Daoy (cell line): ENCODE measurements around the gene GNRHR. TPM values are rescaled to one million over a fixed set of nuclear protein-coding genes. Genes with fewer than 3 reads are reported as not detected.

Source experiments
- DNase-seq: peaks from one replicate; pipeline ENCODE4 v3.0.0-alpha.2; 2015; ENCODE audit warnings: low read depth
- total RNA-seq: library from RNA; depleted of rRNA; stranded (reverse); fragments of >200 nt; shearing (Covaris generic); gene quantifications from 2 replicates; pipeline ENCODE4 v1.2.3, GENCODE V29; 2014; rRNA removed

Gene GNRHR
- total RNA-seq, 1 experiment from 2014 or later, result not detected

DNA sequence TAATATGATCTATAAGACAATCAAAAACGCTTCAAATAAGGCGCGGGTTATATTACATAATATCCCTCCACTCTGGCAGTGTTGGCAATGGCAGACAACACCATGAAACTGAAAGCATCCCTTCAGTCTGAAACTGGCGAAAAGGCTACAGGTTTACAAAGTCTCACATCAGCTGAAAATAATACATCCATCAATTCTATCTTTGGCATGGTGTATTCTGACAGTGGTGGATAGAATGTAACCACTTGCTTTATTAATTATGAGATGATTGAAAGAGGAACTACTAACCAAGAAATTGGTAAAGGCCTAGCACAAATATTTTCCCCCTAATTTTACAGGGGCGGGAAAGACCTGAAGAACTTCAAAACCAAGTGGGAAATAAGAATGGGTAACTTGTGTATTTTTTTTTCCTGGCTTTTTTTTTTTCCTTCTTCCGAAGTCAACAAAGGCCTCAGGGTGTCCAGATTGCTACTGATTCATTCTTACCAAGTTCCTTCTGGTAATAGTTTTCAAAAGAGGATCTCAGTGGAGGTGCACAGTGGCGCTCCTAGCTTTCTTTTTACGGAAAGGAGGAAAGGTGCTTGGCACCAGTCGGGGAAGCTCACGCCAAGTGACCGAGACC, 54.0 kb downstream of the GNRHR start:
- DNase-seq, result no peak

DNA sequence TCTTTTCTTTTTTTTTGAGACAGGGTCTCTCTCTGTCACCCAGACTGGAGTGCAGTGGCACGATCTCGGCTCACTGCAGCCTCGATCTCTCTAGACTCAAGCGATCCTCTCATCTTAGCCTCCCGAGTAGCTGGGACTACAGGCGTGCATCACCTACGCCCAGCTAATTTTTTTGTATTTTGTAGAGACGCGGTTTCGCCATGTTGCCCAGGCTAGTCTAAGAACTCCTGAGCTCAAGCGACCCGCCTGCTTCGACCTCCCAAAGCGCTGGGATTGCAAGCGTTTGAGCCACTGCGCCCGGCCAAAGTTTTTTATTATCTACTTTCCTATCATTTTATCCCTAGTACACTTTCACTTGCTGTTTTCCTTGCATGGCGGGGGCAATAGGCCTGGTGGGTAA, 54.6 kb downstream of the GNRHR start:
- no peak for DNase-seq

DNA sequence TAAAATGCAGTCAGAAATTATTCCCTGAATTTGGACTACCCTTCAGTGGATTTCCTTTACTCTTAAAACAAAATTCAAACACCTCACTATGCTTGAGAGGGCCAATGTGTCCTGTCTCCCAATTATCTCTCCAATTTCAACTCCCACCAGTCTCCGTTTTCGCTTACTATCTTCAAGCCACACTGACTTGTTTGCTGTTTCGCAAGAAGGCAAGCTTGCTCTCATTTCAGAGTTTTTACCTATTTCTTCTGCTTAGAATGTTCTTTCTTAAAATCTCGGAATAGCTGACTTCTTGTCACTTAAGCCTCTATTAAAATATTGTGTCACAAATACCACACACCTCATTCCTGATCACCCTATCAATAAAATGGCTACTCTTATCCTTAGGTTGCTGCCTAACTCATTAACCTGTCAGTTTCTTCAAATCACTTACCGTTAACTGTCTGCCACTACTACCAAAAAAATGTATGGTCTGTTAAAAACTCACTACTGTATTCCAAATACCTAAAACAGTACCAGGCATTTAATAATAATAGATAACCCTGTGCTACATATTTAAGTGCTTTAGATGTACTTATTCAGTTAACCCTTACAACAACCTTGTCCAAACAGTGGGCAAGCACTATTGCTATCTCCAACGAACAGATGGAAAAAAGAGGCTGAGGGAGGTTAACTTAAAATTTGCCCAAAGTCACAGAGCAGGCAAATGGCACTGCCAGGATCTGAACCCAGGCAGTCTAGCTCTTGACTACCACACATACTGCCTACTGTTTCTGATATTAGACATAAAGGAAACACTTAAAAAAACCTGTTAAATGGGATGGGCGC, 56.1 kb downstream of the GNRHR start:
- no peak for DNase-seq

DNA sequence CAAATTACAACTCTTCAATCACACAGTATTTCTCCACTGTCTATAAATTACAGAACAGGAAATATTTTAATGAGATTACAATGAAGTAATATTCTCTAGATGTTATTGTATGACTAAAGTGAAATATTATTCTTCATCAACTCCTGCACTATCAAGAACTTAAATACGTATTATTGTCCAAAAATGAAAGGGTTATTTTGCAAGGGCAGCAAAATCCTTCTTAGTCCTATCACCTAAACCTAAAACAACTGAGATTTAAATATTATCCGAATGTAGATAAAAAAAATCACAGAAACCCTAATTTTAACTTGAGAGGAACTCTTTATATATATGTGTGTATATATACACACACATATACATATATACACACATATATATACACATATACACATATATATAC, 58.1 kb downstream of the GNRHR start:
- no peak for DNase-seq

DNA sequence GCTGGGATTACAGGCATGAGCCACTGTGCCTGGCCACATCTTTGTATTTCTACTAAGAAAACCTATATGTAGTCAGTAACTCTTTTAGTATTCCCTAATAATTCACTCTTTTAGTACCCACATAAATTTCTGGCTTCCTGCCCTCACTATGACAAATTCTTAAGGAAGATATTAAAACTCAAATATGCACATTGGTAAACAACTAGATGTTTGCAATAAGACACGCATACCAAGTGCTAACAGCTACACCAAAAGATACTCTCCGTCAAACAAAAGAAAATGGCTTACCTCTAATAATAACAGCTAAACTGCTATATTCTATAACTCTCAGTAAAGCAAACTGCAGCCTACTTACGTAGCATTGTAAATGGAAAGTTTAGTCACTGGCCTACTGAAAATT, 59.5 kb downstream of the GNRHR start:
- no peak for DNase-seq

DNA sequence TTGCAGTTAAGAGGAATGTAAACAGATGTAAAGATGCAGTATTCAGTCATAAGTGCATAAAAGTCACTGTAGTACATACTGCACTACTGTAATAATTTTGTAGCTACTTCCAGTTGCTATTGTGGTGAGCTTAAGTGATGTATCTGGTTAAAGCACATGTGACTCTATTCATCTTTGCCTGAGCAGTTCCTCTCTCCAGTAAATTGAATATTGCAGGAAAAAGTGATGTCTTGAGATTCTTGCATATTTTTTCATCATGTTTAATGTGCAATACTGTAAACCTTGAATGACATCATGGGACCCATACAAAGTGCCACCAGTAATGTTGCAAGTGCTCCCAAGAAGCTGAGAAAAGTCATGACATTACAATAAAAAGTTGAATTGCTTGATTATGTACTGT, 62.9 kb downstream of the GNRHR start:
- no peak for DNase-seq

Other genes with a start within 250 kb of the GNRHR start
- gene CENPC, start 208.9 kb downstream of the GNRHR start, total RNA-seq, result 8.3 and 9.4 TPM in 2 replicates
- not detected in 2 replicates for gene STAP1, start 195.7 kb downstream of the GNRHR start, total RNA-seq
- 113 and 140 TPM in 2 replicates for gene UBA6, start 53.2 kb downstream of the GNRHR start, total RNA-seq
- gene TMPRSS11D, start 129.6 kb upstream of the GNRHR start, total RNA-seq, result not detected in 2 replicates
- not detected in 2 replicates for gene TMPRSS11A, start 209.1 kb upstream of the GNRHR start, total RNA-seq